CD4-positive, alpha-beta T cell treated with Interleukin-15 for 1 hour (primary cell): ENCODE measurements around the gene PSAPL1.

Source experiments
- DNase-seq: peaks from one replicate; pipeline ENCODE4 v3.0.0-alpha.2; 2020

Gene PSAPL1

DNA sequence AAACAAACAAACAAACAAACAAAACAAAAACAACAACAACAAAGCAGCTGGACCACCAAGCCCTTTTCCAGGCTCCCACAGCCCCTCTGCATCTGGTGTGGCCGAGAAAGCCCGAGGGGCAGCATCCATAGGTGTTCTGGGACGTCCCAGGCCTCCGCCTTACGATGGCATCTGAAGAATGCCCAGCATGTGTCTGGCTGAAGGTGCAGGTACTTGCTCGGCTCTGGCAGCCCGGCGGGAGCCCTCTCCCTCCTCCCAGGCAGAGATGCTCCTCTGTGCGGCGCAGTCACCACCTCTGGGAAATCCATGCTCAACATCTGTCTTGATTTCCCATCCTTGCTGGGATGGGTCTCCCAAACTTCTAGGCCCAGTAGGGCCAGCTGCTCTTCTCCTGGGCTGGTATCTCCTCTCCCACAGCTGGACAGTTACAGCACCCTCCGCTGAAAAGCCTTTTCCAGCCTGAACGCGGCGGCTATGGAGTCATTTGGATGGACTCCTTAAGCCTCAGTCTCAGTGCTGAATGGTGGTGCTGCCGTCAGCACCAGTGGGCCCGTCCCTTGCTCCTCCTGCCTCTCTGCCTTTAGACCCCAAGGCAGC, 4.3 kb downstream of the PSAPL1 start:
- DNase-seq, result no peak

DNA sequence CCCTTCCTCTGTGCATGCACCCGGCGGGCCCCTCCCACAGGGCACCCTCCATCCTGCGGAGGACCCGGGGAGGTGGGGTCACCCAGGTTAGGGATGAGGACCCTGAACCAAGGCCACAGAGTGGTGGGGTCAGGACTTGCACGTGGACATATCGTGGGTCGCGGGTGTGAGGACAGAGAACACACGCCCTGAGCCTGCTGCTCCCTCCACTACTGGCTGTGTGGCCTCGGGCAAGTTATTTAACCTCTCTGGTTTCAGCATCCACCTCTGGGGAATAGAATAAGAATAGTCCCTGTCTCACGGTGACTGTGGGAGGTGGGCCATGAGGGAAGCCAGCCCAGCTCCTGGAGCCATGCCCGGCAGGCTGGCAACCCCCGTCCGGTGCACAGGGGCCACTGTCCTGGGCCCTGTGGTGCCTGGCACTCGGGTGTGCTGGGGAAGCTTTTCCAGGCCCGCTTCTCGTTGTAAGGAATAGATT, 5.1 kb downstream of the PSAPL1 start:
- no peak for DNase-seq

DNA sequence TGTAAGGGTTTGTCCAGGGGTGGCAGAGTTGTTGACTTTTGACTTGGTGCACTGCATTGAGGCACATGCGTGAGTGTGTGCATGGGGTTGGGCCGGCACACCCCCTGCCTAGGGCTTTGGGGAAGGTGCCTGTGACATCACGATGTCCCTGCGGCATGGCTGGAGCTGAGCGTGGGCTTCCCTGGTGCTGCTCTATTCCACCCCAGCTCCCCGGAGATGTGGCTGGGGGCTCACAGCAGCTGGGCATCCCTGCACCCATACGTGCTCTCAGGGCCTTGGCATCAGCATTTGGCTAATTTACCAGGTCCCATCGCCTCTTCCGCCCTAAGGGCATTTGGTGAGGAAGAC, 5.7 kb downstream of the PSAPL1 start:
- DNase-seq, result no peak

DNA sequence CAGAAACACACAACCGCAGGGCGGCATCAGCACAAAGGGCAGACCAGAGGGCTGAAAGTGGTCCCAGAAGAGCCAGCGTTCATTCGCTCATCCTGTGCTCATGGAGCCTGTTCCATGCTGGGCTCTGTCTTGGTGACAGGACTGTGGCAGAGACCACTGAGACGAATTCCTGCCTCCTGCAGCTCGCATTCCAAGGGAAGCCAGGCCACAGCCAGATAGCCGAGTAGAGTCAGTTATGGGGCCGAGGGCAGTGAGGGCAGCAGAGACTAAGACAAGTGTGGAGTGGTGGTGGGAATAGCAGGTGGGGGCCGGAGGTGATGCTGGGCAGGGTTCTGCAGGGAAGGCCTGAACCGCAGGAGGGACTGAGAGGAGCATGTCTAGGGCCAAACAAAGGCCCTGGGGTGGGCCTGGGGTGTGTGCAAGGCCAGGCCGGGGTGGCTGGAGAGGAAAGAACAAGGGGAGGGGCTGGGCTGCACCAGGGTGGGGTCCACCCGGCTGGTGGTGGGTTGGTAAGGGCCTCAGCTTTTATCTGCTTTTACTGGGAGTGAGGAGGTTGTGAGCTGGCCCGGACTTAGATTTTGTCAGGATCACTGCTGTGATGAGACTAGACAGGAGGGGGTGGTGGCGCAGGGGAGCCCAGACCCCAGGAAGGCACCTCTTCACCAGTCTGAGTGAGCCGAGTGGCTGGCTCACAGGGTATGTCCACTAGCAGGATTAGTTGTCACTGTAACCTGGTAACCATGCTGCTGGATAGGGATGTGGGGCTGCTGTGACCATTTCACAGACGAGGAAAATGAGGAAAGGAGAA, 6.3 kb downstream of the PSAPL1 start:
- no peak for DNase-seq

DNA sequence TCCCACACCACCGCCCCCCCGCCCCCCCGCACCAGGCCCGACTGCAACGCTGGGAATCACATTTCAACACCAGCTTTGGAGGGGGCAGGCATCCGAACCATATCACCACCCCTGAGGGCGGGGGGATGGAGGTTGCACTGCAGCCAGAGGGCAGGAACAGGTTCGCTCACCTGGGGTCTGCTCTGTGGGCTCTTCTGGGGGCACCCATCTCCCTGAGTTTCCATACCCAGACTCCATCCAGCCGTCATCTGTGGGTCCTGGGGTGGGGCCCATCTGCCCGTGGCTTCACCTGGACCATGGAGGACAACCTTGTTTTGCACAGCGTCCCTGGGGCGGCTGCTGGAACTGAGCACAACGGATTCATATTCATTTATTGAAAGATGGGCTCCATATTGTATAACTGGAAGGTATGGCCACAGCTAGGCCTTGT, 6.9 kb downstream of the PSAPL1 start:
- DNase-seq, result no peak

DNA sequence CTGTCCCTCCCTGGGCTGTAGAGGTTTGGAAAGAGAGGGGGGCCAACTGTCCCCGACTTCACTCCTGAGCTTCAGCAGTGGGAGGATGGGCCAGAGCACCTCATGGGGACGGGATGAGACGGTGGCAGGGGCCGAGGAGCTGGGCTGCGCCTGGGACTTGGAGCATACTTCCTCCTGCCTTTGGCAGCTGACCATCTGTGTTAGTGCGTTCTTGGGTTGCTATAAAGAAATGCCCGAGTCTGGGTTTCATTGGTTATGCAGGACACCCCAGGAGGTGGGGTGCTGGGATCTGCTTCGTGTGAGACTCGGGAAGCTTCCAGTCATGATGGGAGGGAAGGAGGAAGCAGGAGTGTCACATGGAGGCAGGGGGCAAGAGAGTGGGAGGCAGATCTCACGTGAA, 7.4 kb downstream of the PSAPL1 start:
- DNase-seq, result no peak

DNA sequence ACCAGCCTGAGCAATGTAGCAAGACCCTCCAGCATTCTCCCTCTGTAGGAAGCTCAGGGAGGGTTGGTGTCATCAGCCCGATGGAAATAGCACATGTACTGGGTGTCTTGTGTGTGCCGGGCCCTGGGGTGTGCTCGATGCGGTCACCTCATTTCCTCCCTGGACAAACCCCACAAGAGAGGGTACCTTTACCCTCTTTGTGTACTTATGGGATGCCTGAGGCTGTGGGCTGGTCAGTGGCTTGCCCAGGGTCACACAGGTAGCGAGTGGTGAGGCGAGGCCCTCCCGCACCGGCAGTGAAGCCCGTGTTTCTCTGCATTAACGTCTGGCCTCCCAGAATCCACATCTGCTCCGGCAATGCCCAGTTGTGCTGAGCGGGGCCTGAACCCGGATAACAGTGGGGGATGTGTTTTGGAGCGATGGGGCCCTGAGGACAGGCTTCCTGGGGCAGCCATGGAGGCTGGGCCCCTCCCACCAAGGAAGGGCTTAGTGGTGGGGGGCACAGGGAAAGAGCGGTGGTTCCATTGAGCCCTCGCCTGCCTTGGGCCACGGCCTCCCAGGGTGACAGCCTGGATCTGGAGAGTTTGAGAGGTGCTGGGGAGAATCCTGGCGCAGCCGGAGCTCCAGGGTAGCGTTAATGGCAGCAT, 8.1 kb downstream of the PSAPL1 start:
- no peak for DNase-seq

DNA sequence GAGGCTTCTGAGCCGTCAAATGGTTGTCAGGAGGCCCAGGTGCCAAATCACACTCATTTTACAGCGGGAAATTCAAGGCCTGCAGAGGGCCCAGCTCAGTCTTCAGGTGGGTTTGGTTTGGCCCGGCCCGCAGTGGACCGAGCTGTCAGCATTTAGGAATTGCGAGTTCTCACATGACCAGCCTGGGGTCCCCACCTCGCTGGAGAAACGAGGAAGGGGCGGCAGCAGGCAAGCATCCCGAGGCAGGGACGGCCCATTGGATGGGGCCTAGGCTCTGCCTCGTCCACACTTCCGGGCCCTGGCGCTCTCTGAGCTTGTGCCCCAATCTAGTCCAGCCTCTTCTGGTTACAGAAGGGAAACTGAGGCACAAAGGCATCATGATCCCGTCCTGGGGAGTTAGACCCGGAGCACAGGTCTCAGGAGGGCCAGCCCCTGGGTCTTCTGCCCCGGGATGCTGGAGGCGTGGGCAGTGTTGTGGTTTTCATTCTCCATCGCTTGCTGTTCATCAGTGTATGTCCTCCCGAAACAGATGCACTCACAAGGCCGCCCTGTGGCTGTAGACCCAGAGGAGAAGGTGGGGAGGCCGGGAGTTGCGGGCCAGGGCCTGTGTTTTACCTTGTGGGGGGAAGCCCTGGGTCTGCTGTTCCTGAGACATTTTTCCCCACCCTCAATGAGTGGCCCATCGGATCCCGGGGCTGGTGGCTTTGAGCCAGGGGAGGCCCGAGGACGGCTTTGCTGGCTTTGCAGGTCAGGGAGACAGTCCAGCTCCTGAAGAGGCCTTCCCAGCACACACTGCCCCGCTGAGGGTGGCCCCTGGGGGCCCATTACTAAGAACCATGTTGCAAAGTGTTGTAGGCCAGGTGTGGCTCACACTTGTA, 8.9 kb downstream of the PSAPL1 start:
- no peak for DNase-seq

DNA sequence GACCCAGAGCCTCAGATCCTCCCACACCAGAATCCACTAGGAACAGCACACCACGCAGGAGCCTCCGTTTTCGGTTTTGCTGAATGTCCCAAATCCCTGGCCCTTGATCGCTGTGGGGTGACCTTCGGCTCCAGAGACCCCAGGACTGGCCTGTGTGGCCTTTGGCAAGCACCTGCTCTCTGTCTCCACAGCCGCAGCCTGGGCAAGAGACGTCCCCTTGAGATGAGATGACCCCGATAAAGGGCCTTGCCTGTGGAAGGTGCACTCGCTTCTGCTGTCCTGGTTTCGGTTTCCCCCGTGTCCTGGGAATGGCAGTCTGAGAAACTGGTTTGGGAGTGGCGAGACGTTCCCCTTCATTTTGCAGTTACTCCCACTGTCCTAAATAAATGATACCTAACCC, 9.6 kb downstream of the PSAPL1 start:
- DNase-seq, result no peak

DNA sequence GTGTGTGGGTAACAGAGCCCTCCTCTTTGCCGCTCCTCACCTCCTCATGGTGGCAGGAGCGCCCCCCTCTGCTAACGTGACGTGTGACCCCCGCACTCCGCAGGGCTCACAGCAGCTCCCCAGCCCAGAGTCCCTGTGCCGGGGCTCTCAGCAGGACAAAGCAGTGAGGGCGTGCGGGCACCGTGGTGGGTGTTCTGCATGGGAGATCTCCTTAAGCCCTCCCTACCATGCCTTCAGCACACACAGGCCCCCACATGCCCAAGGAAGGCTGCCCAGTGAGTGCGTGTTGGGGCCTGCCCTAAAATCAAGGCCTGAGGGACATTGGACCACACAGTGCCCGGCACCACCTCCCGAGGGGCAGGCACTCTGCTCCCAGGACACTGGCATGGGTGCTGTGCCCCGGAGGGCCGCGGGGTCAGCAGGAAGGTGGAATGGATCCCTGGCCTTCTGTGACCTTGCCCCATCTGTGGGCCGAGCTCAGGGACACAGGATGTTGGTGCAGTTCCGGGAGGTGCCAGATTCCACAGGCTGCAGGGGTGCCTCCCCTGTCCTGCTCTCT, 10.1 kb downstream of the PSAPL1 start:
- no peak for DNase-seq

DNA sequence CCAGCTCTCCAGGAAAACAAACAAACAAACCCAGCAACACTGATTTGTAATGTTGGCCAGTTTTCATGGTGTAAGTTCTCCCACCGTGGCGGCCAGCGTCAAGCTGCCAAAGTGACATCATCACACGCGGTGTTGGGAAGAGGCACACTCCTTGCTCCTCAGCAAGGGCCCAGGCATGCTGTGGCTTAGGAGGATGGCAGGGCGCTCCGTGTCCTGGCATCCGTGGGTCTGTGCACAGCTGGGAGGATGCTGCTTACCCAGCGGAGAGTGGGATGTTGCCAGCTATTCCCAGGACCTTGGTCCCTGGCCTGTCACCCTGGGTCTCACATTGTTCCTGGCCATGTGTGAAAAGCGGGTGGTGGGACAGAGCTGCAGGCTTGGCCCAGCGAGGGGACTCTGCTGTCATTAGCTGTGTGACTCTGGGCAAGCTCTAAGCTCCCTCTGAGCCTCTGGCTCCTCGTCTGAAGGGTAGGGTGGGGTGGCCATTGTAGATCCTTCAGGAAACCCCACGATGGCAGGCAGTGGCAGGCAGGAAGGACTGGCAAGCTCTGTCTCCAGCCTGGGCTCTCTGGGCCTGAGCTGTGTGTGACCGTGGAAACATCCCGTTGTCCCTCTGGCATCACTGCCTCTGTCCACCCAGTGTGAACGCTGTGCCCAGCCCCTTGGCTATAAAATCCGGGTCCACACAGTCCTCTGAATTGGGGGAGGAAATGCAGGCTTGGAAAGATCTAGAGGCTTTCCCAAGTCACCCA, 10.8 kb downstream of the PSAPL1 start:
- no peak for DNase-seq

DNA sequence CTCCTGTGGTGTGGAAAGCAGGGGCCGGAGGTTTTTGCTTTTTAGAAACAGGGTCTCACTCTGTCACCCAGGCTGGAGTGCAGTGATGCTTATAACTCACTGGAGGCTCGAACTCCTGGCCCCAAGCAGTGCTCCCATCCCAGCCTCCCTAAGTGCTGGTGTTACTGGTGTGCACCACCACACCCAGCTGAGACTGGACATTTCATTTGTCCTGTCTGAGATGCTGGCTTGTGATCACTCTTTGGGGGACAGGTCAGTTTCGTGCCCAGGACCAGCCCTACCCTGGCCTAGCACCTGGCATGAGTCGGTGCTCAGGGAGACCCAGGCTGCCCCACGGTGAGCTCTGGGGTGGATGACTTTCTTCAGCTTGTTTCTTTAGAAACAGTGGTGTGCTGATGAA, 11.3 kb downstream of the PSAPL1 start:
- no peak for DNase-seq

DNA sequence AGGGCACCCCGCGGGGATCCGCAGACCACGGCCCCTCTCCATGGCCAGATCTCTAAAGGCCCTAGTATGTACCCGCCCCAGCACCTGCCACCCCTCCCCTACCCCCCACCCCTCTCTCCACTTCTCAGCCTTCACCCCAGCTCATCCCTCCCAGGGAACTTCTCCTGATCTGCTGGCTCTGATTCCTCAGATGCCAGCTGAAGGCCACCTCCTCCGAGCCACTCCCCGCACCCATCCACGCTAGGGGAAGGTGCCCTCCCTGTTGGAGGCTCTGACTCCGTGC, 11.9 kb downstream of the PSAPL1 start:
- no peak for DNase-seq

DNA sequence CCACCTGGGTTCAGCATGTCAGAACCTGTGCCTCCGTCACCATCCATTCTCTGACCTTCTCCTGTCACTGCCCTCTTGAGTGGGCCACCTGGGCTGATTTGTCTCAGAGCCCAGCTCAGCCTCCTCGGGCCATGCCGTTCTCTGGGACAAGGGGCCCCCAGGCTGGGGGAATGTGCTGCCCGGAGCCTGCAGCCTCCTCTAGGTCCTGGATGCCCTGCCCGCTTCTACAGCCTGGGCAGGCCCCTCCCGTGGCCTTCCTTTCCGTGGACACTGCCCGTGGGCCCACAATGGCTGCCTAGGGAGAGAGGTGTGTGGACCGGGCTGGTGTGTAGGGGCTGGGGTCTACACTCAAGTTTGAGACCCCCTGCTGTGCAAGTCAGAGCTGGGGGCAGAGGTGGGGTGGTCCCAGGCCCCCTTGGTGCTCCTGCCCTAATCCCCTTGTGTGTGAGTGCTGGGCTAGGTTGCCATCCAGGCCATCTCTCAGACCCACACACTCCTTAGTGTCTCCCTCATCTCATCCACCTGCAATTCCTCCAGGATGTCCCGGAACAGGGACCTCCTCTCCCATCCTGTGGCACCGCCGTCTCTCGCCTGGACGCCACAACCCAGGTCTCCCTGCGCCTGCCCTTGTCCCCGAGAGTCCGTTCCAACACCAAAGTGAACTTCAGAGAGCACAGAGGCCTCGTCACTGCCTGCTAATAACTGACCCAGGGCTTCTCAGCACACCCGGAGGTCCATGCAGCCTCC, 12.4 kb downstream of the PSAPL1 start:
- DNase-seq, result no peak

DNA sequence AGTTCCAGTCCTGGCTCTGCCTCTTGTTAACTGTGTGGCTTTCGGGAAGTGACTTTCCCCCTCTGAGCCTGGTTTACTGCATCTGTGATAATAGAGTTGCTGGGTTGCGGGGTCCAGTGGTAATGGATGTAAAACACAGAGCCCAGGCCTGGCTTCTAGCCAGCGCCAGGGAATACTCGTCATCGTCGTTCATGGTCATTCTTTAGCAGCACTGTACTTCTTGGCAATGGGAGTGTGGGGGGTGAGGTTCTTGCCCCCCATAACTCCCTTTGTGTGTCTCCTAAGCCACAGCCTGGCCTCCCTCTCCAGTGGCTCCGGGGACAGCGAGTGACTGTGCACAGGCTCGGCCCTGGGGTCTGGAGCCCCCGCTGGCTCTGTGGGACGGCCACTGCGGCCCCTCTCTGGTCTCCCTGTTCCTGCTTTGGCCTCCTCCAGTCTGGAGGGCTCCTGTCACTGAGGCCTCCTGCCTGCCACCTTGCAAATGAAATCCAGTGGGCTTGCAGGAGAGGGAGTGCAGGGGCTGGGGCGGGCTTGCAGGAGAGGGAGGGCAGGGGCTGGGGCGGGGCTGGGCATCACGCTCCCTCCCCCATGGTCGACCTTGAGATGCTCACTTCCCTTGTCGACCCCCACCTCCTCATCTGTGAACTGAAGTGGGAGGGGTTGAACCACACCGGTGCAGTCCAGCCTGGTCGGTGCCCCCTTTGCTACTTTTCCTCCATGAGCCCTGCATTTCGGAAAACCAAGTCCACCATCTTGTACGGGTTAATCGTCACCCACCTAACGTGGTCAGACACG, 13.2 kb downstream of the PSAPL1 start:
- no peak for DNase-seq

DNA sequence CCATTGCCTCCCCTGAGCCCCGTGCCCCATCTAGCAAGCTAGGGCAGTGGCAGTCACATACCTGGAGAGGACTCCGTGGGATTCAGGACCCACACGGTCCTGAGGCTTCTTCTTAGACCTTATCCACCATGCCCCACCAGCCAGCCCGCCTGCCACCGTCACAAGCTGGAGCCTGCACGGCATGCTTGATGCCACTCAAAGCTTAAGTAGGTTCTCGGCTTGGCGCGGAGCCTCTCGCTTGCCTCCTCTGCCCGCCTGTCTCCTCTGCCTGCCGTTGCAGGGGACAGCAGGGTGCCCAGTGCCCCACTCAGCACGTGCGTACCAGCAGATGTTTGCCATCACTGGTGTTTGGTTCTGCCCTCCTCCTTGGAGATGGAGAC, 14.1 kb downstream of the PSAPL1 start:
- no peak for DNase-seq

DNA sequence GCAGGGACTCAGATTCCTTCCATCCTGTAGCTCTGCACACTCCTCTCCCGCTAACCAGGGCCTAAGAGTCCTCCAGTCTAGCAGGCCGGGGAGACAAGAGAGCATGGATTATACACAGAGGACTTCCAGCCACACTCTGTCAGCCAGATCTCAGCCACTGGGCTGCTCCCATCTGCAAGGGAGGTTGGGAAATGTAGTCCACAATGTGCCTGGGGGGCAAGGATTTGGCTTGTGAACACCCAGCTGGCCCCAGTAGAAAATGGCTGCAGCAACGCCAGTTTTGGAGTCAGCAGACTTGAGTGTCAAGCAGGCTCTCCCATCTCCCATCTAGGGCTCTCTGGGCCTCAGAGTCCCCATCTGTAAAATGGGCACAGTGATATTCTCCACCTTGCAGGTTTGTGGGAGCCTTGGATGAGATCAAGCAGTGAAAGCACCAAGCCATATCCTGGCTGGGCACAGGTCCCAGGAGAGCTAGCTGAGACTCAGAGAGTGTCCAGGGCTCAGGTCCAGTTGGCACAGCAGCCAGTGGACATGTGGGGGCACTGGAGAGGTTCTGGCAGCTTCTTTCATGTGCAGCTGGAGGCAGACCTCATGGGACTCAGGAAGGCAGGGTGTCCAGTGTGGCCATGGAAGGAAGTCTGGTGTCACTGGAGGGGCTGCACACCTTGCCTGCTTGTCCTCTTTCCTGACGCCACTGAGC, 14.6 kb downstream of the PSAPL1 start:
- no peak for DNase-seq

DNA sequence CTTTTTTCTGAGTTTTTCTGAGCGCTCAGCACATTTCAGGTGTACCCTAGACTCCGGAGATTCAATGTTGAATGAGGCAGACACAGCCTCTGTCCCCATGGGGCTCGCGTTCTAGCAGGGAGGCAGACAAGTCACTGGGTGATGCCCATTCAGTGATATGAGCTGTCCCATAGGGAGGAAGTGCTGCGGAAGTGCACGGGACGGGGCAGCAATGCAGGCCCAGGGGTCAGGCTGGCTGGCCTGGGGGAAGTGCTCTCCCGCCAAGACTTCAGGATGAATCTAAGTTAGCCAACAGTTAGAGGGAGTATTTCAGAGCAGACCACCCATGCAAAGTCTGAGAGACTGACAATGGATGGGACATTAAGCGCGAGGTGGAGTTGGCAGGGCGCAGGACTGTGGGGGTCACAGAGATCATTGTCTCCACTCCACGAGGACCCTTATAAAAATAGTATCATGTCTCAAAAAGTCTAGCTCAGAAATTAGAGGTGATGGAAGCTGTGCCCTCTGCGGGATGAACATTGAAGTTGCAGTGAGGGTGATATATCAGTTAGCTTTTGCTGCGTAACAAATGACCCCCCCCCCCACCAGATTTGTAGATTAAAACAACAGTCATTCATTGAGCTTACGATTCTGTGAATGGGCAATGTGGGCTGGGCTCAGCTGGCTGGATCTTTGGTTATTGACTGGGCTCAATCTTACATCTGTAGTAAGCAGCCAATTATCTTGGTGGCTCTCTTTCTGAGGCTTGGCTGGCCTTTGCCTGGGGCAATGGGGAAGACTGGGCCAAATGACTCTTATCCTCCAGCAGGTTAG, 16.4 kb downstream of the PSAPL1 start:
- no peak for DNase-seq

DNA sequence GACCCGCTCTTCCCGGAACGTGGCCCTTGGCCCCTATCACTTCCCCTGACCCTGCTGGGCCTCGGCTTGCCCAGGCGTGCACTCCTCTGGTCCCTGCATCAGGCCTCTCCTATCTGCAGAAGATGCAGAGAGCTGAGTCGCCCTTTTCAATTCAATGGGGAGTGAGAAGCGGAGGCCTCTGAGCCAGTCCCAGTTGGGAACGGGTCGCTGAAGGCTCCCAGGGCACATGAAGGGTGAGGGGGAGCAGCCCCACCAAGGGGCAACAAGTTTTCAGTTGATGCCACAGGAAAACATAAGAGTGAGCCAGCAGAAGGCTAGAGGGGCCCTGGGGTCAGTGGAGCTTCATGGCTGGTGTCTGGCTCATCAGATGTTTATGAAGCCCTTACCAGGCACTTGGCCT, 17.1 kb downstream of the PSAPL1 start:
- DNase-seq, result no peak
